GM19468 (cell line): ENCODE data around the gene SLC12A5.
"Not testable (repeated sequence)": the region's sequence is repeated elsewhere in the genome, so short reads cannot be mapped to it uniquely, and the experiment has no call there.

Experiments
- ATAC-seq: cut with Tn5 transposase; IDR thresholded peaks from one replicate; pipeline ENCODE4 v1.9.1; 2021; ENCODE audit warnings: mild to moderate bottlenecking, moderate library complexity, moderate number of reproducible peaks; ENCODE audit not compliant: unreplicated experiment; ENCODE audit errors: extremely low read depth

SLC12A5 gene

GRCh38 chr20:46100444-46100843 is 71.4 kb downstream of the SLC12A5 start:
- not testable (repeated sequence) for ATAC-seq

- ATAC-seq, result no peak
These were observed 72.0 kb downstream of the SLC12A5 start for GRCh38 chr20:46100988-46101387.

- ATAC-seq, result no peak
These were observed 72.9 kb downstream of the SLC12A5 start for GRCh38 chr20:46101957-46102356.

GRCh38 chr20:46102940-46103339 is 73.9 kb downstream of the SLC12A5 start:
- ATAC-seq, result no peak

GRCh38 chr20:46104262-46104661 is 75.2 kb downstream of the SLC12A5 start:
- no peak for ATAC-seq

GRCh38 chr20:46107061-46107460 is 78.0 kb downstream of the SLC12A5 start:
- ATAC-seq, result no peak

GRCh38 chr20:46108435-46108841 is 79.4 kb downstream of the SLC12A5 start:
- peak; percentile 73 for ATAC-seq

GRCh38 chr20:46108976-46109375 is 80.0 kb downstream of the SLC12A5 start:
- no peak for ATAC-seq
